ENCODE data around the gene PNMA6A. TPM values are rescaled to one million over a fixed set of nuclear protein-coding genes. Genes with fewer than 3 reads are reported as not detected.
"Not testable (repeated sequence)": the region's sequence is repeated elsewhere in the genome, so short reads cannot be mapped to it uniquely, and the experiment has no call there.

The PNMA6A gene
- total RNA-seq = 3.0 TPM
- long read RNA-seq, transcript PNMA6A-201 (2 exons, 2,209 nt) = major isoform, 6 of 6 reads
- long read RNA-seq, partial matches to known transcripts = 0 of 6 reads
- long read RNA-seq, other reads (novel, unspliced or antisense) = 0 of 6 reads

GRCh38 chrX:153071909-153072583 lies at the start of gene PNMA6A:
PNMA6A (plus strand) TSS chrX:153072454; CDS start chrX:153073063, 609 bp downstream.
- intact Hi-C loops (cut with DNase I); DNase-seq: not testable (repeated sequence)
- ATAC-seq (ENCODE audit: poor library complexity) = peak; percentile 90

- ATAC-seq (ENCODE audit: poor library complexity); intact Hi-C loops (cut with DNase I); DNase-seq: not testable (repeated sequence)
These were observed 45.8 kb upstream of the PNMA6A start for GRCh38 chrX:153026501-153026900.

DNA sequence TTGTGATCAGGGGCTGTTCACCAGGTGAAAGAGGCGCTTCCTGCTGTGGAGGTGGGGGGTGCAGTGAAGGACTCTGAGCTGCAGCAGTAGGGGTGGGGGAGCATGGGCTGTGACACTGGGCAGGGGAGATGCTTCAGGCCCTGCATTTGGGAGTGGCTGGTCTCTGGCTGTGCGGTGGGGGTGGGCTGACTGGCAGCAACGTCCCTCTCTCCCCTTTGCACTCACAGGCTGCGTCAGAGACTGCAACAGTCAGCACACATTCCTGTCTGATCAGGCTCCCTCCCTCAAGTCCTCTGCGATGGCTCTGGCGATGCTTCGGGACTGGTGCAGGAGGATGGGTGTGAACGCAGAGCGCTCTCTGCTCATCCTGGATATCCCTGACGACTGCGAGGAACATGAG lies 43.8 kb upstream of the PNMA6A start:
- intact Hi-C loops (cut with DNase I); ATAC-seq (ENCODE audit: poor library complexity); DNase-seq: not testable (repeated sequence)

GRCh38 chrX:153029162-153029561 lies 43.1 kb upstream of the PNMA6A start:
- intact Hi-C loops (cut with DNase I) = no loop called here
- DNase-seq (no peak), ATAC-seq (ENCODE audit: poor library complexity) (no peak)

GRCh38 chrX:153029875-153030274 lies 42.4 kb upstream of the PNMA6A start:
- ATAC-seq (ENCODE audit: poor library complexity) (no peak), DNase-seq (no peak)
- intact Hi-C loops (cut with DNase I) = loop anchor here (5.0 kb wide), 1 partner anchor 477 kb away; no protein-coding TSS in a partner anchor

- DNase-seq (no peak), ATAC-seq (ENCODE audit: poor library complexity) (no peak)
- intact Hi-C loops (cut with DNase I) = loop anchor here (5.0 kb wide), 1 partner anchor 476 kb away; no protein-coding TSS in a partner anchor
These were observed 41.5 kb upstream of the PNMA6A start for GRCh38 chrX:153030801-153031200.

DNA sequence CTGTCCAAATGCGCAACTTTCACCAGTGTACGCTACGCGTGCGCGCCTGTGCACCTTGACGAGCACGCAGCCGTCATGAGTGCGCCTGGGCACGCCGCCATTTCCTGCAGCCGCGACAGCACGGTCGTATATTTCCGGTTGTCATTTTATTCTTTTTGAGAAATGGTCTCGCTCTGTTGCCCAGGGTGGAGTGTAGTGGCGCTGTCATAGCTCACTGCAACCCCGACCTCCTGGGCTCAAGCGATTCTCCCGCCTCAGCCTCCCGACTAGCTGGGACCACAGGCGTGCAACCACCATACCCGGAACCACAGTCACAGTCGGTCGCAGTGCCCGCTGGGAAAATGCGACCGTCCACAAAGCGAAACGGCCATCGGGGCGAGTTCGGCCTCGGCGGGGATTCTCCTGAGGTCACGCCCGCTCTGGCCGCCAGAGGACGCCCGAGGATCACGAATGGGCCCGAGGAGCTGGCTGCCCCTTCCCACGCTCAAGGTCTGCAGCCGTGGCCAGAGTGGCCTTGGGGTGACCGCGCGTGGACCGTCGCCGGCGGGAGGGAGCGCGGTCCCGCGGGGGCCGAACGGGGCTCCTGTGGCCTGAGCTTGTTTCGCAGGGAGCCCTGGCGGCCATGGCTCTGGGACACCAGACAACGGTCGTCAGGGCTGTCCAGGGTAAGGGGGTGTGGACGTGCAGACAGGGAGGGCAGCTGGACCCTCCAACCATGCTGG lies 39.7 kb upstream of the PNMA6A start:
- peak; percentile 85 for DNase-seq
- peak; percentile 96 for ATAC-seq (ENCODE audit: poor library complexity)
- intact Hi-C loops (cut with DNase I) = loop anchor here (5.0 kb wide), 1 partner anchor 475 kb away; no protein-coding TSS in a partner anchor

DNA sequence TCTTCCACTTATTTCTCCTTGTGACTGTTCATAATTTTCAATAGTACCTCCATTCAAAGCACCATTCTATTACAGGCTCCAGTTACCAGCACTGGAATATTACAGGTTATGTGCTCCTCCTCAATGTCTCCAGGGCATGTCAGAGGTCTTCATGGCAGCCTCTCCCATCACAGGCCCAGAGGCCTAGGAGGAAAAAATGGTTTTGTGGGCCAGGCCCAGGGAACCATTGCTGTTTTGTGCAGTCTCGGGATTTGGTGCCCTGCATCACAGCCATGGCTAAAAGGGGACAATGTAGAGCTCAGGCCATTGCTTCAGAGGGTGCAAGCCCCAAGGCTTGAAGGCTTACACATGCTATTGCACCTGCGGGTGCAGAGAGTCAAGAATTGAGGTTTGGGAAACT lies 23.2 kb upstream of the PNMA6A start:
- intact Hi-C loops (cut with DNase I) = no loop called here
- DNase-seq = no peak
- no peak for ATAC-seq (ENCODE audit: poor library complexity)

GRCh38 chrX:153052534-153052933 lies 19.7 kb upstream of the PNMA6A start:
- intact Hi-C loops (cut with DNase I) = no loop called here
- ATAC-seq (ENCODE audit: poor library complexity) (no peak), DNase-seq (no peak)

GRCh38 chrX:153055871-153056749 lies 16.1 kb upstream of the PNMA6A start, which contains the start of gene PNMA3:
PNMA3 (plus strand) TSS chrX:153056470; CDS start chrX:153057056, 586 bp downstream.
- DNase-seq (no peak), ATAC-seq (ENCODE audit: poor library complexity) (peak; percentile 72)
- intact Hi-C loops (cut with DNase I) = no loop called here

DNA sequence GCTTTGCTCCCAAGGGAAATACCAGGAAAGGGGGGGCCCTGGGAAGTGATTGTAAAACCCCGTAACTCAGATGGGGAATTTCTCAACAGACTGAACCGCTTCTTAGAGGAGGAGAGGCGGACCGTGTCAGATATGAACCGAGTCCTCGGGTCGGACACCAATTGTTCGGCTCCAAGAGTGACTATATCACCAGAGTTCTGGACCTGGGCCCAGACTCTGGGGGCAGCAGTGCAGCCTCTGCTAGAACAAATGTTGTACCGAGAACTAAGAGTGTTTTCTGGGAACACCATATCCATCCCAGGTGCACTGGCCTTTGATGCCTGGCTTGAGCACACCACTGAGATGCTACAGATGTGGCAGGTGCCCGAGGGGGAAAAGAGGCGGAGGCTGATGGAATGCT lies 15.0 kb upstream of the PNMA6A start:
- ATAC-seq (ENCODE audit: poor library complexity) (no peak), DNase-seq (no peak)
- intact Hi-C loops (cut with DNase I) = no loop called here

DNA sequence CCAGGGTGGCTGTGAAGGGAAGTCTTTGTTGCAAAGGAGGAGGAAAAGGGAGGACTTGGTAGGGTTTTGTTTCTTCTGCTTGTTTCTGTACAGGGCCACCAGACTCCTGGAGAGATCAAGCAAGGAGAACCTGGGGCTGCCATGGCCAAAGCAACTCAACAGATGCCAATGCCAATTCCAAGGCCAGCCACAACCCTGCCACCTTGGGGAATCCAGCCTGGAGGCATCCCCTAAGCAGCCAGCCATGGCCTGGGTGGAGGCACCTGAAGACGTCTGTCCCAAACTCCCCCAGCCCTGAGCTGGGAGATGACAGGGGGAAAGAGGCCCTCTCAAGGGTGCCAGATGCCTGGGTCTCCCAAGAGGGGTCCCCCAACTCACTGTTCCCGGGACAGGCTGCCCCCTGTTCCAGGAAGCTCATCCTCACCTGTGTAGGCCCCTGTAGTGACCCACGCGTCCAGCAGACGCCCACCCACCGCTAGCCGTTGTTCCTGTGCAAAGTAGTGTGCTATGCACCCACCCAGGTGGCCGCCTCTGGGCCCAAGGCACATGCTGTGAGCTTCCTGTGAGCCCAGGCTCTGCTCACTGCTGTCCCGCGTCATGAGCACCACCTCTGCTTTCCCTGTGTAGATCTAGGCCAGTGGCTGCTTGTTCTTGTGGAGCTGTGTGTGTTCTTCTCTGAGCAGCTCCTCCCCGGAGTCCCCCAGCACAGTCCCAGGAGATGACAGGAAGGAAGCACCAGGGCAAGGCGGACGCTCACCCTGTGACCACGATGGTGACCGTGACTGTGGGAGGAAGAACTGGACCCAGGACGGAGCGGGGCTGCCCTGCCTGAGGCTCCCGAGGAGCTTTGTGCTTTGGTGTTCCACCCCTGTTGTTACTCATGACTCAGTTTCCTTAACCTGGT lies 12.8 kb upstream of the PNMA6A start:
- ATAC-seq (ENCODE audit: poor library complexity) (no peak), DNase-seq (no peak)
- intact Hi-C loops (cut with DNase I) = no loop called here

DNA sequence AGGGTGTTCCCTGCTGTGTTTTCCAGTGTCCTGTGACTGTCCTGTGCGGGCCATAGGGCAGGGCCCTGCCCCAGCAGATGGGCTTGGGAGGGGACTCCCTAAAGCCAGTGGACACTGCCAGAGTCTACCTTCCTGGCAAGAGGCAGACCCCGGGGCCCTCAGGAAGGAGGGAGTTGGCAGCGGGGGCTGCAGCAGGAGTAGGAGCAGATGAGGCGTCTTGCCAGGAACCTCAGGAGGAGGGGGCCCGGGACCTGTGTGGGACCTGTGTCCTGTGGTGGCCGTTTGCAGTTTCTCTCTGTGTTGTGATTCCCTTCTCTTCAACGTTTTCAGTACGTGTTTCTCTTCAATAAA lies 12.2 kb upstream of the PNMA6A start:
- no peak for ATAC-seq (ENCODE audit: poor library complexity)
- intact Hi-C loops (cut with DNase I) = no loop called here

DNA sequence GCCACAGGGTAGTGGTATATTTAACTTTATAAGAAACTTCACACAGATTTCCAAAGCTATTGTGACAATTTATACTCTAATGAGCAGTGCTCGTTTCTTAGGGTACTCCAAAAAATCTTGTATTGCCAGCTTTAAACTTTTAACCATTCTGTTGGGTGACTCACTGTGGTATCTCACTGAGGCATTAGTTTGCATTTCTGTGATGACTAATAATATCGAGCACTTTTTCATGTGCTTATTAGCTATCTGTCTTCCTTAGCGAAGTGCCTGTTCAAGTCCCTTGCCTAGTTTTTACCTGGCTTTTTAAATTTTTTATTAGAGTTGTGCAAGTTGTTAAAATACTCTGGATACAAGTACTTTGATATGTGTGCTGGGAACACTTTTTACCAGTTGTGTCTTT lies 10.5 kb upstream of the PNMA6A start:
- intact Hi-C loops (cut with DNase I) = no loop called here
- ATAC-seq (ENCODE audit: poor library complexity) (no peak), DNase-seq (no peak)

More for the DNA sequence above, 12.2 kb upstream of the PNMA6A start:
- no peak for DNase-seq

DNA sequence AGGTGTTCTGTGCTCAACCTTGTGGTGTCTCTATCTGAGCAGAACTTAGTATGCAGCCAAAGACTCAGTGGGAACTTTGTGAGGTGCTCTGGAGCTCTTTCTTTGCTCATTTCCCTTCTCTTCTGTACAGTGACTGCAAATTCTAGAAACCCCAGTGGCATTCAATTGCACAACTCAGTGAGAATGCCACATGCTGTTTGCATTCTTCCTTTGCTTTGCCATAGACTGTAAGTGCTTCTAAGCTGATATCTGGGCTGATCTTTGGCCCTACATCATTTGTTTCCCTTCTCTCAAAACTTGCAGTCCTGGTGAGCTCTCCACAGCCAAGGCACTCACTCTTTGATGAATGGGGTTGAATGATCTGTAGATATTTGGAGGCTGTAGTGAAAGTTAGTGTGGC lies 8.9 kb upstream of the PNMA6A start:
- intact Hi-C loops (cut with DNase I) = no loop called here
- no peak for ATAC-seq (ENCODE audit: poor library complexity)
- no peak for DNase-seq

DNA sequence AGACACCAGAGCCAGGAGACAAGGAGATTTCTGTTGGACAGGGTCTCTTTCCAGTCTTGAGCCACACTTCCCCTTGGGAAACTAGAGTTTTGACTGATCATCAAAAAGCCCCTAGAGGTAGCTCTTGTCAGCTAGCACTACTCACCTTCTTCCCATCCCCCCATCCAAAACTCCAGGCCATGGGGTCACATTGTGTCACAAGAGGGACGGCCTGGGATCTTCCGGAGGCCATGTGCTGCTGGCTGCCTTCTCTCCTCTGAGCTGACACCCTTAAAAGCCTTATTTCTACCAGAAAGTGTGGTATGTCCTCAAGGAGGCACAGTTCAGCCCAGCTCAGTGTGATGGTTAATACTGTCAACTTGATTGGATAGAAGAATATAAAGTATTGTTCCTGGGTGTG lies 8.2 kb upstream of the PNMA6A start:
- intact Hi-C loops (cut with DNase I) = no loop called here
- DNase-seq = no peak
- no peak for ATAC-seq (ENCODE audit: poor library complexity)

- ATAC-seq (ENCODE audit: poor library complexity) (no peak), DNase-seq (no peak)
- intact Hi-C loops (cut with DNase I) = no loop called here
These were observed 6.9 kb upstream of the PNMA6A start for GRCh38 chrX:153065389-153065788.

GRCh38 chrX:153066402-153066801 lies 5.9 kb upstream of the PNMA6A start:
- ATAC-seq (ENCODE audit: poor library complexity); intact Hi-C loops (cut with DNase I); DNase-seq: not testable (repeated sequence)

Data from Right ventricle myocardium superior (tissue), 1 donor.